HEK293 (cell line): ENCODE data around the gene PARD6G.

Source experiments
- CTCF ChIA-PET: fragments of 350-600 bp; formaldehyde crosslinking; extraction: SDS; loops from one replicate; lab custom pipeline; 2021; ENCODE audit warnings: antibody characterized with exemption; lab: Yijun Ruan, JAX
- POLR2A ChIA-PET: fragments of 300-600 bp; formaldehyde crosslinking; extraction: SDS; loops from one replicate; lab custom pipeline; 2020; ENCODE audit warnings: antibody characterized with exemption, inconsistent platforms; lab: Yijun Ruan, JAX
- H3K27ac ChIP-seq: fragments of 200-500 bp; sonication (Bioruptor generic); 2 replicates; pipeline ENCODE4 v1.5.1; 2014; ENCODE audit warnings: low read depth, low read length, control low read depth, inconsistent platforms; ENCODE audit errors: extremely low read depth
- H3K36me3 ChIP-seq, 2 experiments: fragments of 200-500 bp in 1 of 2; sonication (Bioruptor generic) in 1 of 2; 1 replicate in 1 of 2; 2 replicates in 1 of 2; pipeline ENCODE4 v1.5.1; 2014 to 2017; ENCODE audit warnings: inconsistent platforms in 2 of 2, low read length in 2 of 2; ENCODE audit not compliant: control insufficient read depth in 2 of 2, insufficient read depth in 1 of 2
- H3K4me1 ChIP-seq: fragments of 200-500 bp; sonication (Bioruptor generic); 2 replicates; pipeline ENCODE4 v1.5.1; 2014; ENCODE audit warnings: mild to moderate bottlenecking, low read length, inconsistent platforms; ENCODE audit not compliant: control insufficient read depth, insufficient read depth
- H3K4me3 ChIP-seq: 2 replicates; pipeline ENCODE4 v1.5.1; 2011; ENCODE audit warnings: low read depth, mild to moderate bottlenecking, control low read depth, low read length, moderate library complexity
- H3K9me3 ChIP-seq: fragments of 200-500 bp; sonication (Bioruptor generic); 2 replicates; pipeline ENCODE4 v1.5.1; 2014; ENCODE audit warnings: low read depth, low read length, inconsistent platforms; ENCODE audit not compliant: control insufficient read depth, insufficient read depth
- KLF17 ChIP-seq: fragments of 450-650 bp; formaldehyde crosslinking; IDR thresholded peaks from 2 replicates; pipeline ENCODE4 v1.5.1; 2016; ENCODE audit warnings: missing biosample characterization, missing genetic modification characterization
- KLF8 ChIP-seq: fragments of 450-650 bp; formaldehyde crosslinking; IDR thresholded peaks from 2 replicates; pipeline ENCODE4 v1.5.1; 2016; ENCODE audit warnings: missing biosample characterization, missing genetic modification characterization
- RBAK ChIP-seq: fragments of 450-650 bp; formaldehyde crosslinking; IDR thresholded peaks from 2 replicates; pipeline ENCODE4 v1.5.1; 2016; ENCODE audit warnings: missing biosample characterization, missing genetic modification characterization
- SCRT2 ChIP-seq: fragments of 450-650 bp; formaldehyde crosslinking; IDR thresholded peaks from 2 replicates; pipeline ENCODE4 v1.5.1; 2016; ENCODE audit warnings: missing biosample characterization, missing genetic modification characterization
- SP2 ChIP-seq: fragments of 450-650 bp; formaldehyde crosslinking; IDR thresholded peaks from 2 replicates; pipeline ENCODE4 v1.5.1; 2016; ENCODE audit warnings: missing biosample characterization, missing genetic modification characterization
- TCF7L2 ChIP-seq: IDR thresholded peaks from 2 replicates; pipeline ENCODE4 v1.6.1; 2011; ENCODE audit warnings: low read depth, mild to moderate bottlenecking, inconsistent platforms, low read length, moderate library complexity, borderline replicate concordance
- ZBTB1 ChIP-seq: fragments of 450-650 bp; formaldehyde crosslinking; IDR thresholded peaks from 2 replicates; pipeline ENCODE4 v1.5.1; 2016; ENCODE audit warnings: missing biosample characterization, missing genetic modification characterization
- ZBTB17 ChIP-seq: fragments of 450-650 bp; formaldehyde crosslinking; IDR thresholded peaks from 2 replicates; pipeline ENCODE4 v1.5.1; 2016; ENCODE audit warnings: missing biosample characterization, missing genetic modification characterization
- ZBTB21 ChIP-seq: fragments of 450-650 bp; formaldehyde crosslinking; IDR thresholded peaks from 2 replicates; pipeline ENCODE4 v1.5.1; 2017; ENCODE audit warnings: missing biosample characterization, missing genetic modification characterization
- ZNF10 ChIP-seq: fragments of 450-650 bp; formaldehyde crosslinking; IDR thresholded peaks from 2 replicates; pipeline ENCODE4 v1.5.1; 2017; ENCODE audit warnings: missing biosample characterization, missing genetic modification characterization
- ZNF133 ChIP-seq: fragments of 450-650 bp; formaldehyde crosslinking; IDR thresholded peaks from 2 replicates; pipeline ENCODE4 v1.5.1; 2016; ENCODE audit warnings: missing biosample characterization, missing genetic modification characterization
- ZNF16 ChIP-seq: fragments of 450-650 bp; formaldehyde crosslinking; IDR thresholded peaks from 2 replicates; pipeline ENCODE4 v1.5.1; 2016; ENCODE audit warnings: low read depth, missing biosample characterization, missing genetic modification characterization
- ZNF184 ChIP-seq: fragments of 450-650 bp; IDR thresholded peaks from 2 replicates; pipeline ENCODE4 v1.5.1; 2018; ENCODE audit warnings: missing biosample characterization, mild to moderate bottlenecking, missing genetic modification characterization
- ZNF2 ChIP-seq: fragments of 450-650 bp; formaldehyde crosslinking; IDR thresholded peaks from 2 replicates; pipeline ENCODE4 v1.5.1; 2016; ENCODE audit warnings: missing biosample characterization, missing genetic modification characterization
- ZNF24 ChIP-seq: fragments of 450-650 bp; formaldehyde crosslinking; IDR thresholded peaks from 2 replicates; pipeline ENCODE4 v1.5.1; 2016; ENCODE audit warnings: missing biosample characterization, missing genetic modification characterization
- ZNF248 ChIP-seq: fragments of 450-650 bp; formaldehyde crosslinking; IDR thresholded peaks from 2 replicates; pipeline ENCODE4 v1.5.1; 2017; ENCODE audit warnings: missing biosample characterization, missing genetic modification characterization
- ZNF302 ChIP-seq: fragments of 450-650 bp; formaldehyde crosslinking; IDR thresholded peaks from 2 replicates; pipeline ENCODE4 v1.5.1; 2016; ENCODE audit warnings: missing biosample characterization, missing genetic modification characterization, low read depth
- ZNF354C ChIP-seq: fragments of 450-650 bp; formaldehyde crosslinking; IDR thresholded peaks from 2 replicates; pipeline ENCODE4 v1.5.1; 2016; ENCODE audit warnings: missing biosample characterization, missing genetic modification characterization, low read depth, borderline replicate concordance
- ZNF366 ChIP-seq: fragments of 450-650 bp; formaldehyde crosslinking; conservative IDR thresholded peaks from 2 replicates; pipeline ENCODE4 v1.5.1; 2016; ENCODE audit warnings: missing biosample characterization, missing genetic modification characterization
- ZNF518A ChIP-seq: fragments of 450-650 bp; formaldehyde crosslinking; conservative IDR thresholded peaks from 2 replicates; pipeline ENCODE4 v1.5.1; 2016; ENCODE audit warnings: low read depth, missing biosample characterization, missing genetic modification characterization

The PARD6G gene

GRCh38 chr18:80136679-80137078, 110.6 kb downstream of the PARD6G start:
- Histone ChIP-seq H3K36me3 (peaks cover 59 to 83% of the 10 kb centered on the region in 2 experiments), H3K9me3 (no peaks in the 10 kb centered on the region), H3K4me3 (no peak overlapping the region), H3K4me1 (no peaks in the 10 kb centered on the region), H3K27ac (no peak overlapping the region)
- no peak for TF ChIP-seq ZNF10 (tag by site-specific recombination)
- no peak for TF ChIP-seq ZNF184 (tag by site-specific recombination)
- TF ChIP-seq ZBTB21: no peak
- no peak for TF ChIP-seq SP2 (tag by site-specific recombination)
- TF ChIP-seq ZNF366: no peak
- no peak for TF ChIP-seq KLF8 (tag by site-specific recombination)
- no peak for TF ChIP-seq ZNF354C (tag by site-specific recombination)
- no peak for TF ChIP-seq ZNF2
- TF ChIP-seq ZNF518A (tag by site-specific recombination): no peak
- TF ChIP-seq ZBTB17: no peak
- CTCF ChIA-PET: interaction anchor here (1.2 kb wide), 1 partner anchor 24 kb away, joined by 8 read pairs; no protein-coding TSS in a partner anchor
- POLR2A ChIA-PET: no interaction called here

- TF ChIP-seq TCF7L2: no peak
- TF ChIP-seq ZBTB1 (tag by site-specific recombination): no peak
- H3K9me3 ChIP-seq: no peaks in the 10 kb centered on the region
- H3K4me3 ChIP-seq: no peak overlapping the region
- no peaks in the 10 kb centered on the region for H3K4me1 ChIP-seq
- no peak overlapping the region for H3K27ac ChIP-seq
- POLR2A ChIA-PET: no interaction called here
- peaks cover 55 to 81% of the 10 kb centered on the region in 2 experiments for H3K36me3 ChIP-seq
- CTCF ChIA-PET: interaction anchor here (0.9 to 1.1 kb wide), 2 partner anchors 23 to 112 kb away, joined by 3 read pairs; no protein-coding TSS in a partner anchor
These were observed 112.2 kb downstream of the PARD6G start for GRCh38 chr18:80135136-80135535.

- no peaks in the 10 kb centered on the region for H3K4me1 ChIP-seq
- TF ChIP-seq ZNF133 (no peak), ZNF302 (tag by site-specific recombination) (no peak), ZNF2 (no peak), ZNF24 (tag by site-specific recombination) (no peak), SCRT2 (tag by site-specific recombination) (no peak), ZNF248 (tag by site-specific recombination) (no peak), ZNF16 (tag by site-specific recombination) (no peak), KLF17 (tag by site-specific recombination) (no peak), RBAK (tag by site-specific recombination) (no peak)
- H3K9me3 ChIP-seq: no peaks in the 10 kb centered on the region
- POLR2A ChIA-PET: interaction anchor here (0.7 kb wide), 1 partner anchor 150 kb away, joined by 3 read pairs; no protein-coding TSS in a partner anchor
- no peak overlapping the region for H3K27ac ChIP-seq
- H3K4me3 ChIP-seq: no peak overlapping the region
- CTCF ChIA-PET: interaction anchor here (0.9 kb wide), 1 partner anchor 23 kb away, joined by 3 read pairs; no protein-coding TSS in a partner anchor
- H3K36me3 ChIP-seq: peaks cover 44 to 62% of the 10 kb centered on the region in 2 experiments
These were observed 114.2 kb downstream of the PARD6G start for GRCh38 chr18:80133124-80133523.
